Measurements from ENCODE around the gene MANSC4.

DNA sequence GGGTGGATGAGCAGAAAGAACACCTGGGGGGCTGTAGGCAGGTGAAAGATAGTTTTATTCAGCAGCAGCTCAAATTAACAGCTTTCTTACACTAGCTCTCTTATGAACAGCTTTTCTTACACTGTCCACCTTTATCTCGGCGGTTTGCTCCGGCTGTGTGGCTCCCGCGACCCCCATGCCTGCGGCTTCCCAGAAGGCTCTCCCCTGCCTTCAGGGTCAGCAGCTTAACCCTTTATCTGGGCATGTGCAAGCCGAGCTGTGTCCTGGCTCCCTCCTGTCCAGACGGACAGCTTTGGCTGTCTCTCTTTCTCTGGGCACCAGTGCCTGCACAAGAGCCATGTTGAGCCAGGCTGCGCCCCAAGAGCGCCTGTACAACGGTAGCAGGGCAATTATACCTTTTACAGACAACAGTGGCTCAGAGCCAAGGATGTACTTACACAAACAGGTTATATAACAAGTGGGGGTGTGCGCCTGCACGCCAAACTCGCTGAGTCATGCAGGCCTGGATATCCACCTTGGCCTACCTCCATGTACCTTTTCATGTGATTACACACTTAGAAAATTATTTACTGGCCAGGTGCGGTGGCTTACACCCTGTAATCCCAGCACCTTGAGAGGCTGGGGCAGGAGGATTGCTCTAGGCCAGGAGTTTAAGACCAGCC, 28.5 kb downstream of the MANSC4 start:
- TF ChIP-seq, protein P1, sequence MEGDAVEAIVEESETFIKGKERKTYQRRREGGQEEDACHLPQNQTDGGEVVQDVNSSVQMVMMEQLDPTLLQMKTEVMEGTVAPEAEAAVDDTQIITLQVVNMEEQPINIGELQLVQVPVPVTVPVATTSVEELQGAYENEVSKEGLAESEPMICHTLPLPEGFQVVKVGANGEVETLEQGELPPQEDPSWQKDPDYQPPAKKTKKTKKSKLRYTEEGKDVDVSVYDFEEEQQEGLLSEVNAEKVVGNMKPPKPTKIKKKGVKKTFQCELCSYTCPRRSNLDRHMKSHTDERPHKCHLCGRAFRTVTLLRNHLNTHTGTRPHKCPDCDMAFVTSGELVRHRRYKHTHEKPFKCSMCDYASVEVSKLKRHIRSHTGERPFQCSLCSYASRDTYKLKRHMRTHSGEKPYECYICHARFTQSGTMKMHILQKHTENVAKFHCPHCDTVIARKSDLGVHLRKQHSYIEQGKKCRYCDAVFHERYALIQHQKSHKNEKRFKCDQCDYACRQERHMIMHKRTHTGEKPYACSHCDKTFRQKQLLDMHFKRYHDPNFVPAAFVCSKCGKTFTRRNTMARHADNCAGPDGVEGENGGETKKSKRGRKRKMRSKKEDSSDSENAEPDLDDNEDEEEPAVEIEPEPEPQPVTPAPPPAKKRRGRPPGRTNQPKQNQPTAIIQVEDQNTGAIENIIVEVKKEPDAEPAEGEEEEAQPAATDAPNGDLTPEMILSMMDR (IDR thresholded peaks at IDR 0.05; ENCODE audit: low read depth, low read length, missing input control), result no peak
- peak; percentile 57 to 66 for TF ChIP-seq HNF4A (conservative IDR thresholded peaks at IDR 0.05)
- TF ChIP-seq JUND (IDR thresholded peaks at IDR 0.05), result peak; percentile 63 to 71
